Measurements from ENCODE around the gene TCF7L1.
"Not testable (repeated sequence)": the region's sequence is repeated elsewhere in the genome, so short reads cannot be mapped to it uniquely, and the experiment has no call there.

DNA sequence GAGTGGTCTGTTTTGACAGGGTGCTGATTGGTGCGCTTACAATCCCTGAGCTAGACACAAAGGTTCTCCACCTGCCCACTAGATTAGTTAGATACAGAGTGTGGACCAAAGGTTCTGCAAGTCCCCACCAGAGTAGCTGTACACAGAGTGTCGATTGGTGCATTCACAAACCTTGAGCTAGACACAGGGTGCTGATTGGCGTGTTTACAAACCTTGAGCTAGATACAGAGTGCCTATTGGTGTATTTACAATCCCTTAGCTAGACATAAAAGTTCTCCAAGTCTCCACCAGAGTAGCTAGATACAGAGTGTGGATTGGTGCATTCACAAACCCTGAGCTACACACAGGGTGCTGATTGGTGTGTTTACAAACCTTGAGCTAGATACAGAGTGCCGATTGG lies 200.7 kb downstream of the TCF7L1 start:
- TF ChIP-seq, protein P1, sequence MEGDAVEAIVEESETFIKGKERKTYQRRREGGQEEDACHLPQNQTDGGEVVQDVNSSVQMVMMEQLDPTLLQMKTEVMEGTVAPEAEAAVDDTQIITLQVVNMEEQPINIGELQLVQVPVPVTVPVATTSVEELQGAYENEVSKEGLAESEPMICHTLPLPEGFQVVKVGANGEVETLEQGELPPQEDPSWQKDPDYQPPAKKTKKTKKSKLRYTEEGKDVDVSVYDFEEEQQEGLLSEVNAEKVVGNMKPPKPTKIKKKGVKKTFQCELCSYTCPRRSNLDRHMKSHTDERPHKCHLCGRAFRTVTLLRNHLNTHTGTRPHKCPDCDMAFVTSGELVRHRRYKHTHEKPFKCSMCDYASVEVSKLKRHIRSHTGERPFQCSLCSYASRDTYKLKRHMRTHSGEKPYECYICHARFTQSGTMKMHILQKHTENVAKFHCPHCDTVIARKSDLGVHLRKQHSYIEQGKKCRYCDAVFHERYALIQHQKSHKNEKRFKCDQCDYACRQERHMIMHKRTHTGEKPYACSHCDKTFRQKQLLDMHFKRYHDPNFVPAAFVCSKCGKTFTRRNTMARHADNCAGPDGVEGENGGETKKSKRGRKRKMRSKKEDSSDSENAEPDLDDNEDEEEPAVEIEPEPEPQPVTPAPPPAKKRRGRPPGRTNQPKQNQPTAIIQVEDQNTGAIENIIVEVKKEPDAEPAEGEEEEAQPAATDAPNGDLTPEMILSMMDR (IDR thresholded peaks at IDR 0.05) = not testable (repeated sequence)
- TF ChIP-seq POLR2A (IDR thresholded peaks at IDR 0.05) = not testable (repeated sequence)

Data from esophagus squamous epithelium (tissue), 4 donors.